GM19395 (cell line): Measurements from ENCODE around the gene GFRA1.

ENCODE experiments used
- ATAC-seq: cut with Tn5 transposase; IDR thresholded peaks from one replicate; pipeline ENCODE4 v1.9.1; 2021; ENCODE audit warnings: mild to moderate bottlenecking, moderate library complexity; ENCODE audit not compliant: unreplicated experiment

Gene GFRA1

GRCh38 chr10:116271593-116272439, 1.2 kb downstream of the GFRA1 start:
- ATAC-seq = no peak

- ATAC-seq = no peak
These were observed 2.0 kb downstream of the GFRA1 start for GRCh38 chr10:116270771-116271592.

- ATAC-seq = no peak
These were observed 2.8 kb downstream of the GFRA1 start for GRCh38 chr10:116270126-116270770.

- no peak for ATAC-seq
These were observed 3.4 kb downstream of the GFRA1 start for GRCh38 chr10:116269619-116270018.

- ATAC-seq = no peak
These were observed 4.0 kb downstream of the GFRA1 start for GRCh38 chr10:116268976-116269375.

- ATAC-seq = no peak
These were observed 7.3 kb downstream of the GFRA1 start for GRCh38 chr10:116265686-116266085.

- no peak for ATAC-seq
These were observed 8.9 kb downstream of the GFRA1 start for GRCh38 chr10:116263870-116264655.

- ATAC-seq = no peak
These were observed 10.3 kb downstream of the GFRA1 start for GRCh38 chr10:116262678-116263077.

GRCh38 chr10:116260599-116260998, 12.4 kb downstream of the GFRA1 start:
- ATAC-seq = no peak

- ATAC-seq = no peak
These were observed 13.4 kb downstream of the GFRA1 start for GRCh38 chr10:116259638-116260037.

GRCh38 chr10:116257785-116258184, 15.2 kb downstream of the GFRA1 start:
- ATAC-seq = no peak

- ATAC-seq = no peak
These were observed 16.2 kb downstream of the GFRA1 start for GRCh38 chr10:116256752-116257259.

GRCh38 chr10:116255886-116256751, 16.9 kb downstream of the GFRA1 start:
- no peak for ATAC-seq

- no peak for ATAC-seq
These were observed 18.4 kb downstream of the GFRA1 start for GRCh38 chr10:116254422-116255155.

GRCh38 chr10:116253716-116254115, 19.3 kb downstream of the GFRA1 start:
- ATAC-seq = no peak

GRCh38 chr10:116251602-116252395, 21.2 kb downstream of the GFRA1 start:
- no peak for ATAC-seq

GRCh38 chr10:116247691-116248090, 25.3 kb downstream of the GFRA1 start:
- ATAC-seq = no peak

- no peak for ATAC-seq
These were observed 26.7 kb downstream of the GFRA1 start for GRCh38 chr10:116246263-116246662.
